22Rv1 (cell line): ENCODE measurements around the gene PAK6.

Source experiments
- ZFX ChIP-seq: fragments of 450-650 bp; IDR thresholded peaks from 2 replicates; pipeline ENCODE4 v1.6.1; 2017; ENCODE audit warnings: antibody characterized with exemption, borderline replicate concordance
- TF ChIP-seq, protein P1 (sequence below): fragments of 450-650 bp; IDR thresholded peaks from 2 replicates; pipeline ENCODE4 v1.5.1; 2017; ENCODE audit warnings: mild to moderate bottlenecking

DNA sequence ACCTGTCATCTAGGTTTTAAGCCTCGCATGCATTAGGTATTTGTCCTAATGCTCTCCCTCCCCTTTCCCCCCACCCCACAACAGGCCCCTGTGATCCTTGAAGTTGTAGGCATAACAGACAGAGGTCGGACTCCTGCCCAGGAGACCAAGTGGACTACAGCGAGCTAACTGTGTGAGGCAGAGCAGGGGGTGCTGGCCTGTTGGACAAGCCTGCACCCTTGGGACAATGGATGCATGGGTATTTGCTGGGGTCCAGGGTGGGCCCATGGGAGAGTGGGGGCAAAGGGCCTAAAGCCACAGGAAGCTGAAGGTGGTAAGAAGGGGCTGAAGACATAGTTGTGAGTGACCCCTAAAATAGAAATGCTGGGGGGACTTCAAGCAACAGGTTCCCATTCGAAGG lies 66.4 kb downstream of the PAK6 start:
- TF ChIP-seq, protein P1, sequence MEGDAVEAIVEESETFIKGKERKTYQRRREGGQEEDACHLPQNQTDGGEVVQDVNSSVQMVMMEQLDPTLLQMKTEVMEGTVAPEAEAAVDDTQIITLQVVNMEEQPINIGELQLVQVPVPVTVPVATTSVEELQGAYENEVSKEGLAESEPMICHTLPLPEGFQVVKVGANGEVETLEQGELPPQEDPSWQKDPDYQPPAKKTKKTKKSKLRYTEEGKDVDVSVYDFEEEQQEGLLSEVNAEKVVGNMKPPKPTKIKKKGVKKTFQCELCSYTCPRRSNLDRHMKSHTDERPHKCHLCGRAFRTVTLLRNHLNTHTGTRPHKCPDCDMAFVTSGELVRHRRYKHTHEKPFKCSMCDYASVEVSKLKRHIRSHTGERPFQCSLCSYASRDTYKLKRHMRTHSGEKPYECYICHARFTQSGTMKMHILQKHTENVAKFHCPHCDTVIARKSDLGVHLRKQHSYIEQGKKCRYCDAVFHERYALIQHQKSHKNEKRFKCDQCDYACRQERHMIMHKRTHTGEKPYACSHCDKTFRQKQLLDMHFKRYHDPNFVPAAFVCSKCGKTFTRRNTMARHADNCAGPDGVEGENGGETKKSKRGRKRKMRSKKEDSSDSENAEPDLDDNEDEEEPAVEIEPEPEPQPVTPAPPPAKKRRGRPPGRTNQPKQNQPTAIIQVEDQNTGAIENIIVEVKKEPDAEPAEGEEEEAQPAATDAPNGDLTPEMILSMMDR, result no peak
- no peak for TF ChIP-seq ZFX
